Lung (tissue), 12 donors: Measurements from ENCODE around the gene KRTAP10-10. TPM values are rescaled to one million over a fixed set of nuclear protein-coding genes. Genes with fewer than 3 reads are reported as not detected.

Experiments
- ATAC-seq: fragments of 200-7000 bp; cut with Tn5 transposase; one replicate; pipeline ENCODE4 v1.9.1; 2020; ENCODE audit warnings: moderate number of reproducible peaks; ENCODE audit not compliant: insufficient read depth, low FRiP score
- DNase-seq, 3 donors: peaks; one replicate each; pipeline ENCODE4 v3.0.0-alpha.2; 2013 to 2017
- H3K27ac ChIP-seq, 2 donors: one replicate each; pipeline ENCODE4 v1.5.1; 2013; ENCODE audit warnings: mild to moderate bottlenecking in 2 of 2, moderate library complexity in 2 of 2, control low read depth in 1 of 2, inconsistent platforms in 1 of 2, low read depth in 1 of 2, low read length in 1 of 2
- H3K27me3 ChIP-seq, 3 donors: one replicate each; pipeline ENCODE4 v1.5.1; 2013; ENCODE audit warnings: low read length in 2 of 3; ENCODE audit not compliant: control insufficient read depth in 3 of 3, insufficient read depth in 3 of 3
- H3K36me3 ChIP-seq, 4 donors: one replicate each; pipeline ENCODE4 v1.5.1; 2013; ENCODE audit warnings: low read length in 4 of 4, mild to moderate bottlenecking in 1 of 4, moderate library complexity in 1 of 4; ENCODE audit not compliant: control insufficient read depth in 4 of 4, insufficient read depth in 4 of 4
- H3K4me1 ChIP-seq, 5 donors: one replicate each; pipeline ENCODE4 v1.5.1; 2013; ENCODE audit warnings: low read length in 5 of 5, mild to moderate bottlenecking in 2 of 5, moderate library complexity in 1 of 5; ENCODE audit not compliant: control insufficient read depth in 5 of 5, insufficient read depth in 5 of 5
- H3K4me3 ChIP-seq: one replicate; pipeline ENCODE4 v1.5.1; 2013; ENCODE audit warnings: mild to moderate bottlenecking, control low read depth, moderate library complexity
- H3K9ac ChIP-seq, 2 donors: one replicate each; pipeline ENCODE4 v1.5.1; 2013; ENCODE audit warnings: low read length in 2 of 2, control low read depth in 1 of 2; ENCODE audit not compliant: insufficient read depth in 1 of 2
- H3K9me3 ChIP-seq, 4 donors: one replicate each; pipeline ENCODE4 v1.5.1; 2013; ENCODE audit warnings: low read length in 3 of 4, mild to moderate bottlenecking in 1 of 4, moderate library complexity in 1 of 4; ENCODE audit not compliant: control insufficient read depth in 4 of 4, insufficient read depth in 3 of 4
- WGBS, 2 donors: extraction: QIAGEN DNeasy Blood & Tissue Kit; methylation state at CpG; one replicate each; pipeline ENCODE4 v1.1.7; 2013; 5-methylcytosine and 5-hydroxymethylcytosine counted together
- polyA plus RNA-seq, 2 donors: library from polyadenylated mRNA; stranded (reverse); fragments of 200-250 nt; gene quantifications; one replicate each; pipeline ENCODE4 v1.2.1, GENCODE V29; 2013
- total RNA-seq, 2 donors: library from RNA; depleted of rRNA in 1 of 2; stranded (reverse); fragments of >200 nt in 1 of 2; gene quantifications; one replicate each; pipeline ENCODE4 v1.2.1, GENCODE V29; 2014 to 2021
- TF ChIP-seq, protein P1 (sequence below): IDR thresholded peaks from 2 replicates; pipeline ENCODE4 v1.5.1; 2012; ENCODE audit warnings: mild to moderate bottlenecking; ENCODE audit errors: control extremely low read depth, extremely low read depth
- donor health status: control.
- donor health status: control.
- donor health status: Bipolar disorder and iron deficiency.
- donor health status: healthy.
- donor health status: DM: yes; HTN: yes; CAD: no.

The KRTAP10-10 gene
- total and polyA plus RNA-seq, 4 donors, result not detected

DNA sequence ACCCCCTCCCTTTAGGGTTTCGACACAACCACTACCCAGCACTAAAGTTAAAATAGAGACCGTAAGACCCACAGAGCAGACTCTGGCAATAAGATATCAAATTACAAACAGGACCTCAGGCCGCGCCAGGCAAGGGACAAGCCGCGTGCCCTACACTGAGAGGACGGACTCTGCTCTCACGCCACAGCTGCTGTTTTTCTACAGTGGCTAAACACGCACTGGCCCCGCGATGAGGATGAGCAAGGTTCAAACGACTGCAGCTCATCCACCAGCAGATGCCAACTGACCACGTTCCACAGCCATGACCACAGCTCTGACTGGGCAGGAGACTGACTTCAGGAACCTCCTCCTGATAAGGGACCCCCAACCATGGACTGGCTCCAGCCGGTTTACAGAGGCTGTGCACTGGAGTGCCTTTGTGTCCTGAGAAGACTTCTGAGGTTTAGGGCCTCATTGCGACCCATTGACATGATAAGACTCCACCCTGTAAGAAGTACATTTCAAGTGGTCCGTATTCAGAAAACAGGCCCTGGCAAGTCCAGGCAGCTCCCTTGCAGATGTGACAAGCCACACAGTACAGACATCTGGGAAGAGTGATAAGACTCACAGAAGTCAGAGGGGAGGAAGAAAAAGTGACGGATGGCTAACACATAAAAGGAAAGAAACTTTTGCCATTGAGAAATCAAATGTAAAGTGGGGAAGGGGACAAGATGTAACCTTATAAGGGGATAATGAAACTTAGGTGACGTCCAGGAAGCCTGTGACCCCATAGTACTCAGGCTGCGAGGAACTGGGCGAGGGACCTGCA lies 43.4 kb upstream of the KRTAP10-10 start:
- peak; percentile 42 to 67 (median 50) for DNase-seq
- Histone ChIP-seq H3K27me3 (no peaks in the 10 kb centered on the region), H3K4me1 (peaks cover 0 to 8% (median 0%) of the 10 kb centered on the region in 5 donors), H3K27ac (no peak overlapping the region), H3K9me3 (peaks cover 0 to 2% (median 0%) of the 10 kb centered on the region in 4 donors), H3K4me3 (no peak overlapping the region), H3K9ac (peak overlapping the region in 1 of 2 donors; percentile 16), H3K36me3 (no peaks in the 10 kb centered on the region)
- no peak for ATAC-seq
- TF ChIP-seq, protein P1, sequence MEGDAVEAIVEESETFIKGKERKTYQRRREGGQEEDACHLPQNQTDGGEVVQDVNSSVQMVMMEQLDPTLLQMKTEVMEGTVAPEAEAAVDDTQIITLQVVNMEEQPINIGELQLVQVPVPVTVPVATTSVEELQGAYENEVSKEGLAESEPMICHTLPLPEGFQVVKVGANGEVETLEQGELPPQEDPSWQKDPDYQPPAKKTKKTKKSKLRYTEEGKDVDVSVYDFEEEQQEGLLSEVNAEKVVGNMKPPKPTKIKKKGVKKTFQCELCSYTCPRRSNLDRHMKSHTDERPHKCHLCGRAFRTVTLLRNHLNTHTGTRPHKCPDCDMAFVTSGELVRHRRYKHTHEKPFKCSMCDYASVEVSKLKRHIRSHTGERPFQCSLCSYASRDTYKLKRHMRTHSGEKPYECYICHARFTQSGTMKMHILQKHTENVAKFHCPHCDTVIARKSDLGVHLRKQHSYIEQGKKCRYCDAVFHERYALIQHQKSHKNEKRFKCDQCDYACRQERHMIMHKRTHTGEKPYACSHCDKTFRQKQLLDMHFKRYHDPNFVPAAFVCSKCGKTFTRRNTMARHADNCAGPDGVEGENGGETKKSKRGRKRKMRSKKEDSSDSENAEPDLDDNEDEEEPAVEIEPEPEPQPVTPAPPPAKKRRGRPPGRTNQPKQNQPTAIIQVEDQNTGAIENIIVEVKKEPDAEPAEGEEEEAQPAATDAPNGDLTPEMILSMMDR, result no peak
- 46 to 62% methylated on average over 20 of the region's 20 CpGs for WGBS, 2 donors

DNA sequence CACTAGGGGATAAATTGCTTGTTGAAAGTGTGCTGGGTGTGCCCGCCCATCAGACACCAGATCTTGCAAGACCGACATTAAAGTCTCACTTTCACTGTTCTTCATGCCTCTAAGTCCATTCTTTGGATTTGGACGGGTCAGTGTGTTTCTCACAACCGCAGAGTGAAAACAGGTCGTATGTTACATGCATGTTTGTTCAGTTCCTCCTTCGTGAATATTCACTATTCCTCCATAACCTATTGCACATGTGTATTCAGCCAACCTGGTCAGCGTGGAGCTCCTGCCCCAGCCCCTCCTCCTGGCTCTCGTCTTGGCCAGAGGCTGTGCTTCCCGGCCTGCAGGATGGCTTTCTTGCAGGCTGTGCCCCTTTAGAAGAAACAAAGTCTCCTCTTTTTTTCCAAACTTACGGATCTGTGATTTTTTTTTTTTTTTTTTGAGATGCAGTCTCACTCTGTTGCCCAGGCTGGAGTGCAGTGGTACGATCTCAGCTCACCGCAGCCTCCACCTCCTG lies 42.7 kb upstream of the KRTAP10-10 start:
- Histone ChIP-seq H3K9ac (no peak overlapping the region), H3K27ac (no peak overlapping the region), H3K27me3 (no peaks in the 10 kb centered on the region), H3K4me1 (peaks cover 0 to 8% (median 0%) of the 10 kb centered on the region in 5 donors), H3K9me3 (peaks cover 0 to 3% (median 0%) of the 10 kb centered on the region in 4 donors), H3K4me3 (no peak overlapping the region), H3K36me3 (no peaks in the 10 kb centered on the region)
- DNase-seq (no peak), ATAC-seq (no peak)
- 79 to 87% methylated on average over 12 of the region's 12 CpGs for WGBS, 2 donors
- TF ChIP-seq, protein P1, result no peak

DNA sequence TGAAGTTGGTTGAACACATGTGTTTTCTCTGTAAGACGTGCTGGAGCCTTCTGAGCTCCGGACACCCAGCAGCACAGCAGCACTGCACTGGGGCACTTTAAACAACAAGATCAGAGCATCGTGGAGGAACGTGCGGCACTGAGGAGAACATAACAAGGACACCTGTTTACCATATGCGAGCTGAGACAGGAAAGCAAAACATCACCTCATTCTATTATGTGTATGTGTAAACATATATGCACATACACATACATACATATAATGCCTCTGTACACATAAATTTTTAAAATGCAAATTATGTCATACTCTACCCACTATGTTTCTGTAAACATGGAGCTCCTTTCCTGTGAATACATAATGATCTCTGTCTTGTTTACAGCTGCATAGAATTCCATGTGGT lies 41.6 kb upstream of the KRTAP10-10 start:
- no peak overlapping the region for H3K4me3 ChIP-seq
- no peaks in the 10 kb centered on the region for H3K27me3 ChIP-seq
- DNase-seq (no peak), ATAC-seq (no peak)
- H3K9ac ChIP-seq, result no peak overlapping the region
- peaks cover 0 to 3% (median 0%) of the 10 kb centered on the region in 4 donors for H3K9me3 ChIP-seq
- 73 to 76% methylated on average over 6 of the region's 6 CpGs for WGBS, 2 donors
- H3K4me1 ChIP-seq, result peaks cover 0 to 8% (median 0%) of the 10 kb centered on the region in 5 donors
- no peak overlapping the region for H3K27ac ChIP-seq
- H3K36me3 ChIP-seq, result no peaks in the 10 kb centered on the region
- TF ChIP-seq, protein P1, result no peak
